Mesenteric fat pad (tissue), 1 donor: Measurements from ENCODE around the gene CCL2. TPM values are rescaled to one million over a fixed set of nuclear protein-coding genes. Genes with fewer than 3 reads are reported as not detected.

Source experiments
- DNase-seq: peaks from one replicate; pipeline ENCODE4 v3.0.0-alpha.2; 2020; ENCODE audit warnings: low spot score
- total RNA-seq: library from RNA; stranded (reverse); fragmentation: NEBNext Ultra II Directional; extraction: Animal tissue kit (Norgen Biotek cat#: 25700); gene quantifications from one replicate; pipeline ENCODE4 v1.2.1, GENCODE V29; 2021
- donor health status: DM: yes; HTN: yes; CAD: no.

Gene CCL2
- total RNA-seq, 1 donor from 2014 or later = 276 TPM

GRCh38 chr17:34261568-34262337 lies 6.7 kb downstream of the CCL2 start:
- DNase-seq = no peak

GRCh38 chr17:34265711-34266110 lies 10.6 kb downstream of the CCL2 start:
- no peak for DNase-seq

GRCh38 chr17:34269969-34270368 lies 14.9 kb downstream of the CCL2 start, which contains the start of gene CCL7:
TSS of gene CCL7 (plus strand) at chr17:34270221. CDS start at chr17:34270291, 70 bp downstream.
- DNase-seq = no peak

GRCh38 chr17:34275881-34276280 lies 20.8 kb downstream of the CCL2 start:
- no peak for DNase-seq

GRCh38 chr17:34276826-34277225 lies 21.7 kb downstream of the CCL2 start:
- no peak for DNase-seq

GRCh38 chr17:34283571-34283970 lies 28.5 kb downstream of the CCL2 start:
- DNase-seq = no peak

- no peak for DNase-seq
These were observed 30.3 kb downstream of the CCL2 start, which contains the start of gene CCL11 for GRCh38 chr17:34285286-34285792. TSS of gene CCL11 (plus strand) at chr17:34285742. CDS start at chr17:34285809, 67 bp downstream.

- no peak for DNase-seq
These were observed 32.8 kb downstream of the CCL2 start for GRCh38 chr17:34287875-34288274.

- no peak for DNase-seq
These were observed 35.5 kb downstream of the CCL2 start for GRCh38 chr17:34290586-34290985.

- no peak for DNase-seq
These were observed 36.8 kb downstream of the CCL2 start for GRCh38 chr17:34291721-34292348.

- no peak for DNase-seq
These were observed 43.9 kb downstream of the CCL2 start for GRCh38 chr17:34299027-34299426.

GRCh38 chr17:34299956-34300577 lies 45.0 kb downstream of the CCL2 start:
- no peak for DNase-seq

GRCh38 chr17:34300652-34301370 lies 45.7 kb downstream of the CCL2 start:
- DNase-seq = no peak

- no peak for DNase-seq
These were observed 46.9 kb downstream of the CCL2 start for GRCh38 chr17:34301986-34302385.

- DNase-seq = no peak
These were observed 47.6 kb downstream of the CCL2 start for GRCh38 chr17:34302636-34303035.

GRCh38 chr17:34303606-34304005 lies 48.5 kb downstream of the CCL2 start:
- DNase-seq = no peak

GRCh38 chr17:34305061-34305460 lies 50.0 kb downstream of the CCL2 start:
- no peak for DNase-seq

GRCh38 chr17:34305606-34306005 lies 50.5 kb downstream of the CCL2 start:
- no peak for DNase-seq

- DNase-seq = no peak
These were observed 51.4 kb downstream of the CCL2 start for GRCh38 chr17:34306466-34306865.
